AG04450 (cell line): Measurements from ENCODE around the gene TSNAXIP1. TPM values are rescaled to one million over a fixed set of nuclear protein-coding genes. Genes with fewer than 3 reads are reported as not detected.

ENCODE experiments used
- CTCF ChIA-PET: fragments of 300-600, 350-600 bp; formaldehyde crosslinking; extraction: SDS; loops from one replicate; lab custom pipeline; 2022; ENCODE audit warnings: antibody characterized with exemption, inconsistent platforms; lab: Charles Lee
- POLR2A ChIA-PET: fragments of 350-600 bp; formaldehyde crosslinking; extraction: SDS; loops from one replicate; lab custom pipeline; 2021; ENCODE audit warnings: antibody characterized with exemption, inconsistent platforms; lab: Yijun Ruan, JAX
- DNase-seq: peaks from one replicate; pipeline ENCODE4 v3.0.0-alpha.2; 2011; ENCODE audit warnings: low read depth, low spot score
- H3K27ac ChIP-seq: one replicate; pipeline ENCODE4 v1.5.1; 2012; ENCODE audit warnings: low read depth, low read length, control low read depth
- H3K27me3 ChIP-seq: one replicate; pipeline ENCODE4 v1.6.0; 2012; ENCODE audit warnings: low read length; ENCODE audit not compliant: control insufficient read depth, insufficient read depth
- H3K4me3 ChIP-seq: 2 replicates; pipeline ENCODE4 v1.5.1; 2011; ENCODE audit warnings: mild to moderate bottlenecking, low read depth, low read length, control low read depth
- H3K9me3 ChIP-seq: 2 replicates; pipeline ENCODE4 v1.5.1; 2012; ENCODE audit warnings: low read length; ENCODE audit not compliant: control insufficient read depth, insufficient read depth
- CTCF ChIP-seq: IDR thresholded peaks from 2 replicates; pipeline ENCODE4 v1.5.1; 2011; ENCODE audit warnings: low read depth, low read length, control low read depth, inconsistent platforms
- polyA plus RNA-seq: library from polyadenylated mRNA; depleted of rRNA; stranded (reverse); fragments of >200 nt; gene quantifications from 2 replicates; pipeline ENCODE4 v1.2.3, GENCODE V29; 2011

Gene TSNAXIP1
- polyA plus RNA-seq, 1 experiment: 0.92 TPM

GRCh38 chr16:67845291-67846062 is 38.8 kb downstream of the TSNAXIP1 start:
- ChIA-PET CTCF (interaction anchor here (0.6 to 1.6 kb wide), 6 partner anchors 20 to 324 kb away, joined by 3 to 10 read pairs (median 5); no protein-coding TSS in a partner anchor), POLR2A (interaction anchor here (0.6 to 1.2 kb wide), 5 partner anchors 12 to 353 kb away, joined by 3 to 5 read pairs (median 4); partner anchors contain the start of genes RANBP10 and TSNAXIP1)
- peak overlapping the region; percentile 86 for H3K4me3 ChIP-seq
- H3K27me3 ChIP-seq: no peaks in the 10 kb centered on the region
- peaks cover 4% of the 10 kb centered on the region; the same call in 1 of the 2 replicates for H3K9me3 ChIP-seq
- TF ChIP-seq CTCF: no peak
- DNase-seq: no peak
- H3K27ac ChIP-seq: no peak overlapping the region

GRCh38 chr16:67846063-67846319 is 39.3 kb downstream of the TSNAXIP1 start:
- DNase-seq: no peak
- H3K9me3 ChIP-seq: peaks cover 4% of the 10 kb centered on the region; the same call in 1 of the 2 replicates
- ChIA-PET POLR2A (interaction anchor here (0.6 to 2.1 kb wide), 4 partner anchors 13 to 354 kb away, joined by 4 to 9 read pairs (median 5); partner anchors contain the start of genes RANBP10 and TSNAXIP1), CTCF (interaction anchor here (0.6 to 1.6 kb wide), 3 partner anchors 19 to 325 kb away, joined by 3 to 4 read pairs (median 3); no protein-coding TSS in a partner anchor)
- H3K27ac ChIP-seq: peak overlapping the region; percentile 78
- TF ChIP-seq CTCF: no peak
- no peaks in the 10 kb centered on the region for H3K27me3 ChIP-seq
- H3K4me3 ChIP-seq: peak overlapping the region; percentile 86

- Histone ChIP-seq H3K27ac (peak within 1 kb of the TSS; percentile 78), H3K27me3 (no peaks in the 10 kb centered on the region), H3K4me3 (peak within 1 kb of the TSS; percentile 86), H3K9me3 (peaks cover 4% of the 10 kb centered on the region; the same call in 1 of the 2 replicates)
- DNase-seq: peak; percentile 70
- POLR2A ChIA-PET: interaction anchor here (1.1 to 2.1 kb wide), 3 partner anchors 13 to 40 kb away, joined by 4 to 9 read pairs (median 5); partner anchors contain the start of genes RANBP10 and TSNAXIP1
- TF ChIP-seq CTCF: no peak
- CTCF ChIA-PET: interaction anchor here (0.6 to 1.6 kb wide), 3 partner anchors 19 to 325 kb away, joined by 3 to 4 read pairs (median 3); no protein-coding TSS in a partner anchor
These were observed 39.8 kb downstream of the TSNAXIP1 start, which contains the start of gene NUTF2 for GRCh38 chr16:67846320-67847063. NUTF2 (plus strand) TSS chr16:67846933; CDS start chr16:67865131, 18,198 bp downstream.

GRCh38 chr16:67847064-67847861 is 40.6 kb downstream of the TSNAXIP1 start, which contains the start of gene CENPT:
CENPT (minus strand) TSS chr16:67847693; CDS start chr16:67833859, 13,834 bp downstream.
- H3K27ac ChIP-seq: peak within 1 kb of the TSS; percentile 78
- peaks cover 4% of the 10 kb centered on the region; the same call in 1 of the 2 replicates for H3K9me3 ChIP-seq
- ChIA-PET POLR2A (interaction anchor here (1.2 to 2.1 kb wide), 3 partner anchors 13 to 26 kb away, joined by 3 to 9 read pairs (median 5); partner anchors contain the start of gene EDC4), CTCF (interaction anchor here (0.7 to 1.5 kb wide), 2 partner anchors 36 to 174 kb away, joined by 3 to 4 read pairs; no protein-coding TSS in a partner anchor)
- no peaks in the 10 kb centered on the region for H3K27me3 ChIP-seq
- TF ChIP-seq CTCF: no peak
- H3K4me3 ChIP-seq: peak within 1 kb of the TSS; percentile 86
- no peak for DNase-seq
